ENCODE measurements around the gene PCA3. TPM values are rescaled to one million over a fixed set of nuclear protein-coding genes. Genes with fewer than 3 reads are reported as not detected.
"Not testable (repeated sequence)": the region's sequence is repeated elsewhere in the genome, so short reads cannot be mapped to it uniquely, and the experiment has no call there.

The PCA3 gene
- total and polyA plus RNA-seq, 4 donors = 0.33 to 0.92 (median 0.58) TPM

DNA sequence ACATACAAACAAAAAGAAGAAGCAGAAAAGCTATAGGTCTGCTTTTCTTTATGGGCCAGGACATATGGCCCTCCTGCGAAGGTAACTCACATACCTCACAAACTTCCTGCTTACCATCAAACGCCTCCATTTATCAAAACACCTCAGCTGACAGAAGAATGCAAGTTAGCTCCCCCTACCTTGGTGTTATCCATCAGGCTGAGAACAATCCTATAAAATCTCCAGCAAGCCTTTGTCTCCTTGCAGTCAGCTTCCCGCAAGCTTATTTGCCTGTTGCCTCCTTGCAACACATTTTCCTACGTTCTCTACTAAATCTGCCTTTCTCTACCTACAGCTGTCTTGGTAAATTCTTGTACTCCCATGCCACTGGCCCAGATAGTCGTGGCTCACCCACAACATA, 22.7 kb upstream of the PCA3 start (continued):
- no peak for TF ChIP-seq HNF4A (conservative IDR thresholded peaks at IDR 0.05)

DNA sequence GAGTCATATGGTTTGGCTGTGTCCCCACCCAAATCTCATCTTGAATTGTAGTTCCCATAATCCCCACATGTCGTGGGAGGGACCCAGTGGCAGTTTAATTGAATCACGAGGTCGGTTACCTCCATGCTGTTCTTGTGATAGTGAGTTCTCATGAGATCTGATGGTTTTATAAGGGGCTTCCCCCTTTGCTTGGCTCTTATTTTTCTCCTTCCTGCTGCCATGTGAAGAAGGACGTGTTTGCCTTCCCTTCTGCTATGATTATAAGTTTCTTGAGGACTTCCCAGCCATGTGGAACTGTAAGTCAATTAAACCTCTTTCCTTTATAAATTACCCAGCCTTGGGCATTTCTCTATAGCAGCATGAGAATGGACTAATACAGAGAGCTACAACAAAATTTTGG, 21.3 kb upstream of the PCA3 start:
- H3K4me3 ChIP-seq (ENCODE audit: low read depth in 1 of 3, low read length in 3 of 3); H3K4me1 ChIP-seq (ENCODE audit: control insufficient read depth in 4 of 4, insufficient read depth in 4 of 4, low read length in 3 of 4); H3K27ac ChIP-seq (ENCODE audit: low read depth in 1 of 2, low read length in 2 of 2); H3K9ac ChIP-seq (ENCODE audit: low read depth in 1 of 2, low read length in 2 of 2); H3K9me3 ChIP-seq (ENCODE audit: control insufficient read depth in 4 of 4, low read length in 3 of 4); H3K36me3 ChIP-seq (ENCODE audit: control insufficient read depth in 4 of 4, insufficient read depth in 3 of 4, low read depth in 1 of 4, low read length in 3 of 4); DNase-seq (ENCODE audit: low spot score); H3K27me3 ChIP-seq (ENCODE audit: control insufficient read depth in 4 of 4, insufficient read depth in 4 of 4, low read length in 3 of 4): not testable (repeated sequence)
- 70% methylated on average over 4 of the region's 4 CpGs for WGBS

DNA sequence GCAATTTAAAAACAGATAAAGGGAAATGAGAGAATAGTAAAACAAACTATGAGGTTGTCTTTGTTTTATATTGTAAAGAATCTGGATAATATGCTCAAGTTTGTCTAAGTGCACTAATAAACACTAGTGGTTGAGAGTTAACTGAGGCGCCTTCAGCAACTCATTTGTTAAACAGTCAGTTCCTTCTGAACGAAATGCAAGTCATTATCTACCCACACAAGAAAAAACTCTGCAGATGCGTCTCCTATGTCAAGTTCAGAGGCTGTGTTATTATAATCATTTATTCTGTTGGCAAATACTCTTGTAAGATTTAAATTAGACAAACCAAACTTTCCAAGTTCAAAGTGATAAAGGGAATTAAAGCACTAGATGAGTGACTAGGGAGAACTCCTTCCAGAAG, 20.3 kb upstream of the PCA3 start:
- Histone ChIP-seq H3K4me3 (ENCODE audit: low read depth in 1 of 3, low read length in 3 of 3) (no peak overlapping the region), H3K27me3 (ENCODE audit: control insufficient read depth in 4 of 4, insufficient read depth in 4 of 4, low read length in 3 of 4) (no peaks in the 10 kb centered on the region), H3K9me3 (ENCODE audit: control insufficient read depth in 4 of 4, low read length in 3 of 4) (peaks cover 0 to 8% (median 3%) of the 10 kb centered on the region in 4 donors), H3K36me3 (ENCODE audit: control insufficient read depth in 4 of 4, insufficient read depth in 3 of 4, low read depth in 1 of 4, low read length in 3 of 4) (no peaks in the 10 kb centered on the region), H3K9ac (ENCODE audit: low read depth in 1 of 2, low read length in 2 of 2) (no peak overlapping the region), H3K27ac (ENCODE audit: low read depth in 1 of 2, low read length in 2 of 2) (no peak overlapping the region), H3K4me1 (ENCODE audit: control insufficient read depth in 4 of 4, insufficient read depth in 4 of 4, low read length in 3 of 4) (no peaks in the 10 kb centered on the region)
- DNase-seq (ENCODE audit: low spot score) = no peak
- TF ChIP-seq FOXA2 (IDR thresholded peaks at IDR 0.05) (no peak), HNF4G (IDR thresholded peaks at IDR 0.05) (no peak), RXRA (IDR thresholded peaks at IDR 0.05) (no peak), FOXA1 (IDR thresholded peaks at IDR 0.05) (no peak), RAD21 (IDR thresholded peaks at IDR 0.05) (no peak), JUND (IDR thresholded peaks at IDR 0.05) (no peak), SP1 (IDR thresholded peaks at IDR 0.05) (no peak), EGR1 (IDR thresholded peaks at IDR 0.05; ENCODE audit: low read depth in 2 of 2) (no peak), YY1 (IDR thresholded peaks at IDR 0.05) (no peak)
- TF ChIP-seq, protein P1, sequence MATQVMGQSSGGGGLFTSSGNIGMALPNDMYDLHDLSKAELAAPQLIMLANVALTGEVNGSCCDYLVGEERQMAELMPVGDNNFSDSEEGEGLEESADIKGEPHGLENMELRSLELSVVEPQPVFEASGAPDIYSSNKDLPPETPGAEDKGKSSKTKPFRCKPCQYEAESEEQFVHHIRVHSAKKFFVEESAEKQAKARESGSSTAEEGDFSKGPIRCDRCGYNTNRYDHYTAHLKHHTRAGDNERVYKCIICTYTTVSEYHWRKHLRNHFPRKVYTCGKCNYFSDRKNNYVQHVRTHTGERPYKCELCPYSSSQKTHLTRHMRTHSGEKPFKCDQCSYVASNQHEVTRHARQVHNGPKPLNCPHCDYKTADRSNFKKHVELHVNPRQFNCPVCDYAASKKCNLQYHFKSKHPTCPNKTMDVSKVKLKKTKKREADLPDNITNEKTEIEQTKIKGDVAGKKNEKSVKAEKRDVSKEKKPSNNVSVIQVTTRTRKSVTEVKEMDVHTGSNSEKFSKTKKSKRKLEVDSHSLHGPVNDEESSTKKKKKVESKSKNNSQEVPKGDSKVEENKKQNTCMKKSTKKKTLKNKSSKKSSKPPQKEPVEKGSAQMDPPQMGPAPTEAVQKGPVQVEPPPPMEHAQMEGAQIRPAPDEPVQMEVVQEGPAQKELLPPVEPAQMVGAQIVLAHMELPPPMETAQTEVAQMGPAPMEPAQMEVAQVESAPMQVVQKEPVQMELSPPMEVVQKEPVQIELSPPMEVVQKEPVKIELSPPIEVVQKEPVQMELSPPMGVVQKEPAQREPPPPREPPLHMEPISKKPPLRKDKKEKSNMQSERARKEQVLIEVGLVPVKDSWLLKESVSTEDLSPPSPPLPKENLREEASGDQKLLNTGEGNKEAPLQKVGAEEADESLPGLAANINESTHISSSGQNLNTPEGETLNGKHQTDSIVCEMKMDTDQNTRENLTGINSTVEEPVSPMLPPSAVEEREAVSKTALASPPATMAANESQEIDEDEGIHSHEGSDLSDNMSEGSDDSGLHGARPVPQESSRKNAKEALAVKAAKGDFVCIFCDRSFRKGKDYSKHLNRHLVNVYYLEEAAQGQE (IDR thresholded peaks at IDR 0.05) = no peak
- TF ChIP-seq, protein P2, sequence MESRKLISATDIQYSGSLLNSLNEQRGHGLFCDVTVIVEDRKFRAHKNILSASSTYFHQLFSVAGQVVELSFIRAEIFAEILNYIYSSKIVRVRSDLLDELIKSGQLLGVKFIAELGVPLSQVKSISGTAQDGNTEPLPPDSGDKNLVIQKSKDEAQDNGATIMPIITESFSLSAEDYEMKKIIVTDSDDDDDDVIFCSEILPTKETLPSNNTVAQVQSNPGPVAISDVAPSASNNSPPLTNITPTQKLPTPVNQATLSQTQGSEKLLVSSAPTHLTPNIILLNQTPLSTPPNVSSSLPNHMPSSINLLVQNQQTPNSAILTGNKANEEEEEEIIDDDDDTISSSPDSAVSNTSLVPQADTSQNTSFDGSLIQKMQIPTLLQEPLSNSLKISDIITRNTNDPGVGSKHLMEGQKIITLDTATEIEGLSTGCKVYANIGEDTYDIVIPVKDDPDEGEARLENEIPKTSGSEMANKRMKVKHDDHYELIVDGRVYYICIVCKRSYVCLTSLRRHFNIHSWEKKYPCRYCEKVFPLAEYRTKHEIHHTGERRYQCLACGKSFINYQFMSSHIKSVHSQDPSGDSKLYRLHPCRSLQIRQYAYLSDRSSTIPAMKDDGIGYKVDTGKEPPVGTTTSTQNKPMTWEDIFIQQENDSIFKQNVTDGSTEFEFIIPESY (IDR thresholded peaks at IDR 0.05) = no peak
- TF ChIP-seq, protein P3, sequence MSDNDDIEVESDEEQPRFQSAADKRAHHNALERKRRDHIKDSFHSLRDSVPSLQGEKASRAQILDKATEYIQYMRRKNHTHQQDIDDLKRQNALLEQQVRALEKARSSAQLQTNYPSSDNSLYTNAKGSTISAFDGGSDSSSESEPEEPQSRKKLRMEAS (IDR thresholded peaks at IDR 0.05) = no peak
- 60% methylated on average over 3 of the region's 3 CpGs for WGBS

Data from liver (tissue), 9 donors.